Measurements from ENCODE around the gene ESR1.
"Not testable (repeated sequence)": the region's sequence is repeated elsewhere in the genome, so short reads cannot be mapped to it uniquely, and the experiment has no call there.

The ESR1 gene

GRCh38 chr6:151814614-151815013 lies 7.1 kb downstream of the ESR1 start:
- no peak for DNase-seq

- DNase-seq: no peak
Observed at GRCh38 chr6:151822252-151823111, 15.0 kb downstream of the ESR1 start.

- DNase-seq: no peak
Observed at GRCh38 chr6:151826517-151827142, 19.1 kb downstream of the ESR1 start.

- DNase-seq: no peak
Observed at GRCh38 chr6:151832710-151833109, 25.2 kb downstream of the ESR1 start.

GRCh38 chr6:151835396-151835795 lies 27.9 kb downstream of the ESR1 start:
- no peak for DNase-seq

- no peak for DNase-seq
Observed at GRCh38 chr6:151837223-151837622, 29.7 kb downstream of the ESR1 start.

GRCh38 chr6:151842816-151843215 lies 35.3 kb downstream of the ESR1 start:
- DNase-seq: no peak

GRCh38 chr6:151847064-151847463 lies 39.6 kb downstream of the ESR1 start:
- no peak for DNase-seq

- DNase-seq: no peak
Observed at GRCh38 chr6:151850479-151851003, 43.1 kb downstream of the ESR1 start.

- DNase-seq: no peak
Observed at GRCh38 chr6:151858294-151858693, 50.8 kb downstream of the ESR1 start.

GRCh38 chr6:151862461-151862860 lies 55.0 kb downstream of the ESR1 start:
- no peak for DNase-seq

GRCh38 chr6:151867361-151867869 lies 59.9 kb downstream of the ESR1 start:
- not testable (repeated sequence) for DNase-seq

GRCh38 chr6:151869345-151869744 lies 61.9 kb downstream of the ESR1 start:
- DNase-seq: no peak

- no peak for DNase-seq
Observed at GRCh38 chr6:151869787-151870186, 62.3 kb downstream of the ESR1 start.

GRCh38 chr6:151870375-151870774 lies 62.9 kb downstream of the ESR1 start:
- no peak for DNase-seq

GRCh38 chr6:151875524-151875923 lies 68.0 kb downstream of the ESR1 start:
- DNase-seq: no peak

GRCh38 chr6:151876122-151876521 lies 68.6 kb downstream of the ESR1 start:
- no peak for DNase-seq

- DNase-seq: no peak
Observed at GRCh38 chr6:151877458-151877857, 70.0 kb downstream of the ESR1 start.

- DNase-seq: no peak
Observed at GRCh38 chr6:151881231-151881630, 73.7 kb downstream of the ESR1 start.

- DNase-seq: no peak
Observed at GRCh38 chr6:151882206-151882605, 74.7 kb downstream of the ESR1 start.

GRCh38 chr6:151885234-151885633 lies 77.8 kb downstream of the ESR1 start:
- no peak for DNase-seq

- DNase-seq: no peak
Observed at GRCh38 chr6:151891524-151891923, 84.0 kb downstream of the ESR1 start.

- not testable (repeated sequence) for DNase-seq
Observed at GRCh38 chr6:151894426-151894825, 86.9 kb downstream of the ESR1 start.

- DNase-seq: not testable (repeated sequence)
Observed at GRCh38 chr6:151899221-151899620, 91.7 kb downstream of the ESR1 start.

All from NCI-H2029 (cell line).